Suprapubic skin (tissue), 4 donors: ENCODE data around the gene P2RX2. TPM values are rescaled to one million over a fixed set of nuclear protein-coding genes. Genes with fewer than 3 reads are reported as not detected.

Experiments
- DNase-seq, 2 donors: peaks; one replicate each; pipeline ENCODE4 v3.0.0-alpha.2; 2019; ENCODE audit warnings: low spot score in 2 of 2
- H3K27ac ChIP-seq: fragments of 200-600 bp; sonication (generic); one replicate; pipeline ENCODE4 v1.5.1; 2019
- H3K27me3 ChIP-seq: fragments of 200-600 bp; sonication (generic); one replicate; pipeline ENCODE4 v1.5.1; 2019
- H3K36me3 ChIP-seq: fragments of 200-600 bp; sonication (generic); one replicate; pipeline ENCODE4 v1.5.1; 2019
- H3K4me1 ChIP-seq: fragments of 200-600 bp; sonication (generic); one replicate; pipeline ENCODE4 v1.5.1; 2019
- H3K4me3 ChIP-seq: fragments of 200-600 bp; sonication (generic); one replicate; pipeline ENCODE4 v1.5.1; 2019; ENCODE audit warnings: mild to moderate bottlenecking
- H3K9me3 ChIP-seq: fragments of 200-600 bp; sonication (generic); one replicate; pipeline ENCODE4 v1.5.1; 2019
- CTCF ChIP-seq, 2 donors: fragments of 200-600 bp in 1 of 2; fragments of 450-650 bp in 1 of 2; sonication (generic) in 1 of 2; IDR thresholded peaks; one replicate each; pipeline ENCODE4 v1.5.1; 2016 to 2019; ENCODE audit warnings: antibody characterized with exemption in 2 of 2, mild to moderate bottlenecking in 1 of 2, moderate library complexity in 1 of 2
- EP300 ChIP-seq: sonication (generic); formaldehyde crosslinking; IDR thresholded peaks from one replicate; pipeline ENCODE4 v1.6.1; 2017; ENCODE audit warnings: antibody characterized with exemption
- POLR2A ChIP-seq, 2 donors: fragments of 450-650 bp; IDR thresholded peaks; one replicate each; pipeline ENCODE4 v1.6.1; 2017; ENCODE audit warnings: antibody characterized with exemption in 2 of 2, mild to moderate bottlenecking in 2 of 2, moderate library complexity in 2 of 2
- POLR2AphosphoS5 ChIP-seq, 3 donors: sonication (generic); formaldehyde crosslinking; IDR thresholded peaks; one replicate each; pipeline ENCODE4 v1.6.1; 2017; ENCODE audit warnings: antibody characterized with exemption in 3 of 3
- WGBS: methylation state at CpG from one replicate; pipeline ENCODE4 v1.1.5; 2018; 5-methylcytosine and 5-hydroxymethylcytosine counted together
- total RNA-seq, 4 donors: library from RNA; depleted of rRNA; stranded (reverse); fragments of >200 nt; gene quantifications; one replicate each; pipeline ENCODE4 v1.1.0, GENCODE V29; 2016

The P2RX2 gene
- total RNA-seq, 4 donors from 2014 or later, result not detected

DNA sequence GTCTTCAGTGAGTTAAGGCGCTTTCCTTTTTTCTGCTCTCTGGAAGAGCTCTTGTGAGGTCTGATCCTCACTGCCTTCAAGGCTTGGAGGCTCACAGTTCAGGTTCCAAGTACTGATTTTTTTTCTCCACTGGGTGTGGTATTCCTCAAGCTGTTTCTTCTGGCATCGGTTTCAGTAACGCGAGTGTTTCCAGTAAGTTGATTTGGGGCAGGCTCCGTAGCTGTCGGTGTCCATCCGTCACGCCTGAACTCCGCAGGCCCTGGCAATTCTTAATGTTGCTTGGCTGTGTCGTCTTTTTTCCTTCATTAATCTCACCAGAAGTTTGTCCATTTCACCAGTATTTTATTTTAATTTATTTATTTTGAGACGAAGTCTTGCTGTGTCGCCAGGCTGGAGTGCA, 38.8 kb upstream of the P2RX2 start:
- no peak overlapping the region for H3K27ac ChIP-seq
- TF ChIP-seq POLR2A (IDR thresholded peaks at IDR 0.05) (no peak), CTCF (IDR thresholded peaks at IDR 0.05) (no peak), EP300 (no peak), POLR2AphosphoS5 (IDR thresholded peaks at IDR 0.05) (no peak)
- no peak for DNase-seq
- no peak overlapping the region for H3K4me3 ChIP-seq
- peaks cover 7% of the 10 kb centered on the region for H3K4me1 ChIP-seq
- WGBS, result 49% methylated on average over 12 of the region's 12 CpGs
- no peaks in the 10 kb centered on the region for H3K27me3 ChIP-seq
- no peaks in the 10 kb centered on the region for H3K9me3 ChIP-seq
- H3K36me3 ChIP-seq, result peaks cover 71% of the 10 kb centered on the region

DNA sequence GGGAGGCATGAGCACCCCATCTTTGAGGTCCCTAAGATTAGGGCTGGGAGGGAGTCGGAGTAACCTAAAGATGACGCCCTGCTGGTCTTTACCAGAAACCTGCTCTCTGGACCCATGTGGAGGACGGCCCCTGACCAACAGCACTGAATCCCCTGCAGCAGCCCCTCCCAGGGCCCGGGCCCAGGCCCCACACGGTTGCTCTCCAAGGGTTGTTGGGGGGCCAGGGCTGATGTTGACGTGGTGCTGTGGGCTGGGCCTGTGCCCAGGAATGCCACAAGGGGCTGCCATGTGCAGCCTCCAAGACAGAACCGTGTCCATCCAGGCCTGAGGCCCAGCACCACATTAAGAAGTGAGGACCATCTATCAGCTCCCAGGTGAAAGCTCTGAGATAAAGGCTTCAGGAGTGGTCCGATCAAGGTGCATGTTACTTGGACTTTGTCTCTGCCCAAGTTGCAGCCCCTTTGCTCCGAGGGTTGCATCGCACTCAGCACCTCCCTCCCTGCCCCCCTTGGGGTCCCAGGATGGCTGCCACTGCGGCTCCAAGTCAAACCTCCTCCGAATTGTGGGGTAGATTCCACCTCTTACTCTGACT, 37.8 kb upstream of the P2RX2 start:
- H3K36me3 ChIP-seq, result peaks cover 60% of the 10 kb centered on the region

DNA sequence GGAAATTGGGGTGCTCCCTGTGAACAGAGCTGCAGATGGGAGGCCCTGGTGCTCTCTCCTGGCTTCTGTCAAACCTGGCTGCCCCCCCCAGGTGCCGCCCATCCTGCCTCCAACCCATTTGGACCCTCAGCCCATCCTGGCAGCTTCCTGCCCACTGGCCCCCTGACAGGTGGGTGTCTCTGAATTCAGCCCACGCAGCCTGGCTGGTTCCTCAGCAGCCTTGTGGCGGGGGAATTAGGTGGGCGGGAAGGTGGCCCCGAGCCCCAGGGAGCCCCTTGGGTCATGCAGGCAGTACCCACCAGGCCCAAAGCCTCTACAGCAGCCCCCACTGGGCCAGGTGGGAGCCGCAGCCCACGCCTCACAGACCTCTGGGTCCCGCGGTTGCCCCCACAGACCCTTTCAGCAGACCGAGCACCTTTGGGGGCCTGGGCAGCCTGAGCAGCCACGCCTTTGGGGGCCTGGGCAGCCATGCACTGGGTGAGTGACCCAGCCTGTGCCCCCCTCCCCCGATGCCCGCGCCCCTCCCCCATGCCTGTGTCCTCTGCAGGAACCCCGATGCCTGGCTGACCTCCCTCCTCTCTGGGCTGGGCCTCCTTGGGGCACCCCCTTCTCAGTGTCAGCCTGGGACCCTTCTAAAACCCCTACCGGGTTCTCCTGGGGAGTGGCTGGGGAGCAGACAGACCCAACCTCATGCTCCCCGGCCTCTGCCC, 37.1 kb upstream of the P2RX2 start:
- 83% methylated on average over 6 of the region's 17 CpGs for WGBS
- H3K27me3 ChIP-seq, result no peaks in the 10 kb centered on the region
- H3K36me3 ChIP-seq, result peaks cover 58% of the 10 kb centered on the region
- H3K4me3 ChIP-seq, result no peak overlapping the region
- TF ChIP-seq POLR2AphosphoS5 (IDR thresholded peaks at IDR 0.05) (no peak), POLR2A (IDR thresholded peaks at IDR 0.05) (no peak), EP300 (no peak), CTCF (IDR thresholded peaks at IDR 0.05) (no peak)
- no peak overlapping the region for H3K27ac ChIP-seq
- peaks cover 7% of the 10 kb centered on the region for H3K4me1 ChIP-seq
- no peaks in the 10 kb centered on the region for H3K9me3 ChIP-seq
- DNase-seq, result no peak

More for the DNA sequence above, 37.8 kb upstream of the P2RX2 start:
- Histone ChIP-seq H3K4me1 (peaks cover 7% of the 10 kb centered on the region), H3K27ac (no peak overlapping the region), H3K9me3 (no peaks in the 10 kb centered on the region), H3K4me3 (no peak overlapping the region), H3K27me3 (no peaks in the 10 kb centered on the region)
- DNase-seq, result no peak
- 91% methylated on average over 6 of the region's 12 CpGs for WGBS
- TF ChIP-seq CTCF (IDR thresholded peaks at IDR 0.05) (no peak), POLR2AphosphoS5 (IDR thresholded peaks at IDR 0.05) (no peak), EP300 (no peak), POLR2A (IDR thresholded peaks at IDR 0.05) (no peak)

DNA sequence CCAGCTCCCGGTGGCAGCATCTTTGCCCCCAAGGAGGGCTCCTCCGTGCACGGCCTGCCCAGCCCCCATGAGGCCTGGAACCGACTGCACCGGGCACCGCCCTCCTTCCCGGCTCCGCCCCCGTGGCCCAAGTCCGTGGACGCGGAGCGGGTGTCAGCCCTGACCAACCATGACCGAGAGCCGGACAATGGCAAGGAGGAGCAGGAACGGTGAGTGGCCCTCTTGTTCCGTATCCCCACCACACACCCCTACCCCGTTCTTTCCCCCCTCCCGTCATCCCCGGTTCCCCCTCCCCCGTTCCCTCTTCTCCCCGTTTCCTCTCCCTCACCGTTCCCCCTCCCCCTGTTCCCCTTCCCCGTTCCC, 36.5 kb upstream of the P2RX2 start:
- Histone ChIP-seq H3K4me1 (peaks cover 7% of the 10 kb centered on the region), H3K4me3 (no peak overlapping the region), H3K27me3 (no peaks in the 10 kb centered on the region), H3K36me3 (peaks cover 53% of the 10 kb centered on the region), H3K27ac (no peak overlapping the region), H3K9me3 (no peaks in the 10 kb centered on the region)
- no peak for TF ChIP-seq POLR2AphosphoS5 (IDR thresholded peaks at IDR 0.05)
- TF ChIP-seq EP300, result no peak
- no peak for TF ChIP-seq POLR2A (IDR thresholded peaks at IDR 0.05)
- TF ChIP-seq CTCF (IDR thresholded peaks at IDR 0.05), result no peak
- 79% methylated on average over 22 of the region's 24 CpGs for WGBS
- no peak for DNase-seq

- H3K27me3 ChIP-seq, result no peaks in the 10 kb centered on the region
- 85% methylated on average over 51 of the region's 89 CpGs for WGBS
- H3K4me3 ChIP-seq, result no peak overlapping the region
- TF ChIP-seq EP300, result no peak
- no peak for TF ChIP-seq CTCF (IDR thresholded peaks at IDR 0.05)
- TF ChIP-seq POLR2AphosphoS5 (IDR thresholded peaks at IDR 0.05), result no peak
- no peak for TF ChIP-seq POLR2A (IDR thresholded peaks at IDR 0.05)
- no peak for DNase-seq
- peaks cover 45% of the 10 kb centered on the region for H3K36me3 ChIP-seq
- no peak overlapping the region for H3K27ac ChIP-seq
- H3K4me1 ChIP-seq, result peaks cover 7% of the 10 kb centered on the region
- H3K9me3 ChIP-seq, result no peaks in the 10 kb centered on the region
These were observed 35.8 kb upstream of the P2RX2 start for GRCh38 chr12:132582582-132583410.
